Breast epithelium (tissue), 3 donors: ENCODE results near the gene NAA80.

Experiments used
- POLR2AphosphoS5 ChIP-seq, 3 donors: sonication (generic); formaldehyde crosslinking; IDR thresholded peaks; one replicate each; pipeline ENCODE4 v1.6.1; 2017; ENCODE audit warnings: antibody characterized with exemption in 3 of 3
- TF ChIP-seq, protein P1 (sequence below), 3 donors: fragments of 450-650 bp; IDR thresholded peaks; one replicate each; pipeline ENCODE4 v1.5.1; 2016 to 2017; ENCODE audit warnings: antibody characterized with exemption in 3 of 3, mild to moderate bottlenecking in 3 of 3, moderate library complexity in 3 of 3

DNA sequence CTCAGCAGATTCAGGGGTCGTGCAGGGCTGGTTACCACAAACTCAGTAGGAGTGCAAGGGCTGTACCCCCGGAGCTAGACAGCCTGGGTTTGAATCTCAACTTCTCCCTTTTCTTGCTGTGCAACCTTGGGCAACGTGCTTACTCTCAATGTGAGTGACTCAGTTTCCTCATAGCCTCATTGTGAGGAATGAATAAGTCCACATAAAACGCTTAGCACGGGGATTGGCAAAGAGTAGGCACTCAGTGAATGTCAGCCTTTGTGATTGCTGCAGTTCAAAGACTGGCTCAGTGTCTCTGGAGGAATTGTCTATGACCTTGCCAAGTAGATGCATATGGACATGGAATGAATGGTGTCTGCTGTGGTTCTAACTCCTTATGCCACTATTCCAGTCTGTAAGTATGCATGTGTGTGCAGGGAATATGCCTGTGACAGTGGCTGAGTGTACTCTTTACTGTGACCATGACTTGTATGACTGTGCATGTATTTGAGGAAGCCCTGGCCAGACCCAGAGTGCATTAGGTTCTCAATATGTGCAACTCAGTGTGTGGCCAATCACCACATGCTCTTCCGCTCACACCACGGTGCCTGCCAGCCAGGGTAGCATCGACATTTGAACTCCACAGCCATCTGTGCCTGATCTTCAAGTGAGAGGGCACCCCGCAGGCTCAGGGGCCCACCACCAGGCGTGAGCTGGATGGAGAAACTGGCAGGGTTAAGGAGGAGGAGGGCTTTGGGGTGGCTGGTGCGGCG lies 900 bp upstream of the NAA80 start:
- TF ChIP-seq, protein P1, sequence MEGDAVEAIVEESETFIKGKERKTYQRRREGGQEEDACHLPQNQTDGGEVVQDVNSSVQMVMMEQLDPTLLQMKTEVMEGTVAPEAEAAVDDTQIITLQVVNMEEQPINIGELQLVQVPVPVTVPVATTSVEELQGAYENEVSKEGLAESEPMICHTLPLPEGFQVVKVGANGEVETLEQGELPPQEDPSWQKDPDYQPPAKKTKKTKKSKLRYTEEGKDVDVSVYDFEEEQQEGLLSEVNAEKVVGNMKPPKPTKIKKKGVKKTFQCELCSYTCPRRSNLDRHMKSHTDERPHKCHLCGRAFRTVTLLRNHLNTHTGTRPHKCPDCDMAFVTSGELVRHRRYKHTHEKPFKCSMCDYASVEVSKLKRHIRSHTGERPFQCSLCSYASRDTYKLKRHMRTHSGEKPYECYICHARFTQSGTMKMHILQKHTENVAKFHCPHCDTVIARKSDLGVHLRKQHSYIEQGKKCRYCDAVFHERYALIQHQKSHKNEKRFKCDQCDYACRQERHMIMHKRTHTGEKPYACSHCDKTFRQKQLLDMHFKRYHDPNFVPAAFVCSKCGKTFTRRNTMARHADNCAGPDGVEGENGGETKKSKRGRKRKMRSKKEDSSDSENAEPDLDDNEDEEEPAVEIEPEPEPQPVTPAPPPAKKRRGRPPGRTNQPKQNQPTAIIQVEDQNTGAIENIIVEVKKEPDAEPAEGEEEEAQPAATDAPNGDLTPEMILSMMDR (IDR thresholded peaks at IDR 0.05) = no peak
- TF ChIP-seq POLR2AphosphoS5 (IDR thresholded peaks at IDR 0.05) = no peak
